Middle frontal gyrus (tissue), 1 donor: Measurements from ENCODE around the gene CLTCL1.
"Not testable (repeated sequence)": the region's sequence is repeated elsewhere in the genome, so short reads cannot be mapped to it uniquely, and the experiment has no call there.

Experiments
- DNase-seq: peaks from one replicate; pipeline ENCODE4 v3.0.0-alpha.2; 2015; ENCODE audit warnings: low spot score; ENCODE audit errors: extremely low spot score

The CLTCL1 gene

DNA sequence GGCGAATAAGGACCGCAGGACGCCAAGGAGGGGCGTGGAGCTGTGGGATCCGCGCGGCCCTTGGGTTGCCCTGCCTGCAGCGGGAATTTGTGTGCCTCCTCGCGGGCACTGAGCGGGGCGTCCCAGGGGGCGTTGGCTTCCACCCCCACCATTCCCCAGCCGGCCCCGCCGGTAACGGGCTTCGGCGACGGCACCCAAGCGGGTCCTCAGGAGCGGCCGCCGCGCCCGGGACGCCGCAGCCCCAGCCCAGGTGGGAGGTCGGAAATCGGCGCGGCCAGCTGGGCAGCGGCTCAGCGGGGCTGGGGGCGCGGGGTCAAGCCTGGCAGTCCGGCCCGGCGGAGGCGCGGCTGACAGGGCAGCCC is 320 bp downstream of the CLTCL1 start:
- DNase-seq, result no peak

DNA sequence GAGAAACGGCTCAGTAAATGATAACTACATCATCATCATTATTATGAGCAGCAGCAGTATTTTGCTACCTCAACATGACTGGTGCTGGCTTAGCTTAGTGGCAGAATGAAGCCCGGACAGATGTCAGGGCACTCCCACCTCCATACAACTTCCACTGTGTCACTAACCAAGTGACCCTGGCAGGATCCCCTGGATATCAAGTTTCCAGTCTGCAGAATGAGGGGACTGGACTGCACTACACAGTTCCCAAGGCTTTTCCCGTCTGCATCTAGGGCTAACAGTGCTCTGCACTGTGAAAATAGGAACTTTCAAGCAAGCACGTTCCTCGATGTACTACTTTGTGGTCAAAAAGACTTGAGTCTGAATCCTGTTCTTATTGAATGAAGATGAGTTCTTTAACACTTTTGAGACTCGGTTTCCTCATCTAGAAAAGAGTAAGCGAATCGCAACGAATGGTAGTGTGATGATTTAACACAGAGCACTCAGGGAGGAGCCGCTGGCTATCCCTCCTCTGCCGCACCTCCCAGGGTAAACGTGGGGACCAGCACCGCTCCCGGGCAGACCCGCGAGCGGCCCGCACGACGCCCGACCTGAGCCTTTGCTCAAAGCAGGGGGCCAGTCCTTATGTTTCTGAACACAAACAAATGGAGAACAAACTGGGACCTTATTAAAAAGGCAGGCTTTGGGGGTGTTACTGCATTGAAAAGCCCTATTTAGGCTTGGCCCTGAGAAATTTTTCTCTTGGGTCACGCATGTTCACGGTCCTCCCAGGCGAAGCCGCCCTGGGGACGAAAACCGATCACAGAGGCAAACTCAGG is 910 bp downstream of the CLTCL1 start:
- no peak for DNase-seq

DNA sequence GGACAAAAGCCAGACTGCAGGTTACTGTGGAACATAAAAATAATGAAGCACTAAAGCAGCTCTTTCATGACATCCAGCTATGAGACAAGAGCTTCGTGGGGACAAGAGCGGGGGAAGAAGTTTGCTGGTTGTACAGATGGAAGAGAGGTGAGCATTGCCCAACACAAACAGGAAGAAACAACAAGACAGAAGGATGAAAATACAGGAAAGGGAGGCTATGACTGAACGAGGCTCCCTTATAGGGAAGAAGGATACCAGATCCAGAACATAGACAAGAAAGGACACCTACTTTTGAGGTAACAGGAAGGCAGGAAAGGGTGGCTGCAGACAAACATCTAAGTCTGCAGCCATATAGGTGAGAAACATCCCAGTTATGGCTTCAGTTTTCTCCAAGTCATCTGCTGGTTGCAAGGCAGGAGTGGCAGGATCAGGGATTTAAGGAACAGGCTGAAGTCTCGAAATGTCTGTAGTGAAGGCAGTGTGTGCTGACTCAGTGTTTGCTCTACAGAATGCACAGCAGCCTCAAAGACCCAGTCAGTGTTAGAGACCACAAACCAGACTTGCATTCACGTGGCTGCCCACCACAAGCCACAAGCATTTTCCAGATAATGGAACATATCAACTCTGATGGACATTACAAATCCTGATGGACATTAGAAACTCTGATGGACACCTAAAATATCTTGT is 1.9 kb downstream of the CLTCL1 start:
- no peak for DNase-seq

GRCh38 chr22:19287889-19288288 is 3.6 kb downstream of the CLTCL1 start:
- no peak for DNase-seq

DNA sequence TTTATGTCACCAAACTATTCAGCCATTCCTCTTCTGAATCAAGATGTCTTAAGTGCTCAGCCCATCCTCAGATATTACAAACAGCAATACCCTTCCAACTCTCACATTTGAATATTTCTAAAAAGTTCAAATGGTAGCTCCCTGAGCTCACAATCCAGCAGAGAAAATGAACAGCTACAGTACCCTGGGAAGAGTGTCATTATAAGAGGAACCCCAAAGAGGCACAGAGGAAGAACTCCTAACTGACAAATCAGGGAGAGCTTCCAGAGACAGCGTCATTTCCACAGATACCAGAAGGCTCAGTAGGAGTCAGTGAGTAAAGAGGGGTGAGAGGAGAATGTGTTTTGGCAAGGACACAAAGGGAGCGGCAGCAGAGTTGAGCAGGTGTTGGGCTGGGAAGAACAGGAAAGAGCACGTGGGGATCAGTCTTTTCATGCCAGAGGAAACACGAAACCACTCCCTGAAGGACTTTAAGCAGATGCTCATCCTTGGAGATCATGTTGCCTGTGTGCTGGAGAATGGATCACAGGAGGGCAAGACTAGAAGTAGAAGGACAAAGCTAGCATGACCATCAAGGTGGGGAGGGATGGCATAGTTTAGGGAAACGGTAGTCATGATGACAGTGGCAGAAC is 4.3 kb downstream of the CLTCL1 start:
- DNase-seq, result no peak

GRCh38 chr22:19285831-19286230 is 5.7 kb downstream of the CLTCL1 start:
- no peak for DNase-seq

- not testable (repeated sequence) for DNase-seq
Observed at GRCh38 chr22:19279143-19279542, 12.4 kb downstream of the CLTCL1 start.

DNA sequence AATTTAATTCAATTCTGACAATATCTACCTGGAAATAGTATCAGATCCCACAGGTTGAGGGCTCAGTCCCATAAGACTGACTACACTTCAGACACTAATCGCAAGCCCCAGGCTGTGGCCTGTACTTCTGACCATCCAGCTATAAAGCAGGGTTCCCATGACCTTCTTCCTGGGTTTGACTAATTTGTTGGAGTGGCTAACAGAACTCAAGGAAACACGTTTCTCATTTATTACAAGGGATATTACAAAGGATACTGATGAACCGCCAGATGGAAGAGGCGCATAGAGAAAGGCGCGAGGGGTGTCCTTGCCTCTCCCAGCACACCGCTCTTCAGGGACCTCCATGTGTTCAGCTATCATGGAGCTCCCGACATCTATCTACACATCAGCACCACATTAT is 13.7 kb downstream of the CLTCL1 start:
- no peak for DNase-seq

DNA sequence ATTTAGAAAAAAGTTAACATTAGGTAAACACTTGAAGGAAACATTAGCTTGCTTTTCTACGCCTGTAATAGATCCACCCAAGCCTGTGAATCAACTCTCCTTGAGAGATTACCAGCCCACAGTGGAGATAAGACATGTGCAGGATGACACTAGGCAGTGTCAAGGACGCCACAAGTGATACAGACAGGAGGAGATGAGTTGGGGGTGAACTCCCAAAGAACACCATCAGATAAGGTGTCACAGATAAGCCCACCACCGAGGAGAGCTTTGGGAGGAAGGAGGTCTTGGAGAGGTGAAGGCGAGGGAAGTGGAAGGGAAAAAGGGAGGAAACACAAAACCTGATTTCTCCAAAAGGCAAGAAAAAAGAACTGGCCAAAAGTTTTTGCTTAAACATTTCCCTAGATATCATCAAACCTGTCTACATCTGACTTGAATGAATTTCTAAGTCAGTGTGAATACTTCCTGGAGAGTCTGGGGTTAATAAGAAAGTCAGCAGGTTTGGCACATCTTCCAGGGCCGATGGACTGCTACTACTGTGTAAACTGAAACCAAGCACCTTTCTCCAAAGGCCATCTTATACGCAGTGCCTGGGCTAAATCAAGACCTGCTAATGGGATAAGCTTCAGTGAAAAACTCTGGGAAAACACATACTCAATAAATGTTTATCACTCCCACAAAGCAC is 15.5 kb downstream of the CLTCL1 start:
- DNase-seq, result no peak

GRCh38 chr22:19275513-19275912 is 16.0 kb downstream of the CLTCL1 start:
- no peak for DNase-seq

DNA sequence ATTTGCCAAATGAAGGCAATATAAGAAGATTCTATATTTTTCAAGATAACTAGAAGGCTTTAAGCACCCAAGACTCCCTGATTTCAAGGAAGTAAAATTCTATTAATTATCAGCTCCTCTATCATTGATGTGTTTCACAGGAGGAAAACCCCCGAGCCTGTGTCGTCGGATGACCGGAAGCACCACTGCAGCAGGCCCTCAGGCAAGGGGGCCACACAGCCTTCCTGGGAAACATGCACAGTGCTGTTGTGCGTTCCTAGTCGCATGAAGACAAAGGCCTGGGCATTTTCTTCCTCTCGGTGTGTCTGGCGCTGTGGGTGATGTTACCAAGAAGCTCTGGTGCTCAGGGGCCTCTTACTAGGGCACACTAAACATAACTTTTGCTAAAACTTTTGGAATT is 16.4 kb downstream of the CLTCL1 start:
- DNase-seq, result no peak

DNA sequence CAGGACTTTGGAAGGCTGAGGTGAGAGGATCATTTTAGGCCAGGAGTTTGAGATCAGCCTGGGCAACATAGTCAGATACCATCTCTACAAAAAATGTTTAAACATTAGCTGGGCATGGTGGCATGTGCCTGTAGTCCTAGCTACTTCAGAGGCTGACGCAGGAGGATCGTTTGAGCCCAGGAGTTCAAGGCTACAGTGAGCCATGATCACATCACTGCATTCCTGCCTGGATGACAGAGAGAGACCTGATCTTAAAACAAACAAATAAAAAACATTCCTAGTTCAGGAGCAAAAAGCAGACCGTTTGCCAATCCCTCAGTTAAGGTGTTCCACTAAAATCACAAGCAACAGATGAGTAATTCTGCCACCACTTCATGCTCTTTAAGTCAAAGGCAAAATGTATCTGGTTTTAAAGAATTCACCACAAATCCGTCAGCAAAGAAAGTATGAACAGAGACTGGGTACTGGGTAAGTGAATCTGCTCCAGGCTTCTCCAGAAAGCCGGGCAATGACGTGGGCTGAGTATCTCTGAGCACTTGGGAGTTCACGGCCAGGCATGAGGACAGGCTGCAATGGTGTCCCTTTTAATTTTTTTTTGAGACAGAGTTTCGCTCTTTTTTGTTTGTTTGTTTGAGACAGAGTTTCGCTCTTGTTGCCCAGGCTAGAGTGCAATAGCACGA is 19.5 kb downstream of the CLTCL1 start:
- no peak for DNase-seq

GRCh38 chr22:19271273-19271855 is 20.2 kb downstream of the CLTCL1 start:
- DNase-seq, result no peak

GRCh38 chr22:19270873-19271272 is 20.6 kb downstream of the CLTCL1 start:
- DNase-seq, result no peak

DNA sequence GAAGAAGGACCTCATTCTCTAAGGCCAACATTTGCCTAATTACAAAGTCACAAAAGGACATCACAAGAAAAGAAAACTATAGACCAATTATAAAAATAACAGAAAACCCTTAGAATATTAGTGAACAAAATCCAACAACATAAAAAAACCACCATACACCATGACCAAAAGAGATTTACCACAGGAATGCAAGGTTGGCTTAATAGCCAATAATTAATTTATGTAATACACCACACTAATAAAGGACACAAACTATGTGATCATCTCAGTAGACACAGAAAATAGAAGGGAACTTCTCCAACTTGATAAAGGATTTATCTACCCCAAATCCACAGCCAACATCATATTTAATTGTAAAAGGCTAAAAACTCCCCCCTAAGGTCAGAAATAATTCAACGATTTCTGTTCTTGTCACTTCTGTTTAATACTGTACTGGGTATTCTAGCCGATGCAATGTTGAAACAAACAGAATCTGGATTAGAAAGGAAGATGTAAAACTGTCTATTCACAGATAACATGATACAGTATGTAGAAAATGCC is 24.9 kb downstream of the CLTCL1 start:
- DNase-seq, result no peak

- DNase-seq, result no peak
Observed at GRCh38 chr22:19265779-19266178, 25.7 kb downstream of the CLTCL1 start.

DNA sequence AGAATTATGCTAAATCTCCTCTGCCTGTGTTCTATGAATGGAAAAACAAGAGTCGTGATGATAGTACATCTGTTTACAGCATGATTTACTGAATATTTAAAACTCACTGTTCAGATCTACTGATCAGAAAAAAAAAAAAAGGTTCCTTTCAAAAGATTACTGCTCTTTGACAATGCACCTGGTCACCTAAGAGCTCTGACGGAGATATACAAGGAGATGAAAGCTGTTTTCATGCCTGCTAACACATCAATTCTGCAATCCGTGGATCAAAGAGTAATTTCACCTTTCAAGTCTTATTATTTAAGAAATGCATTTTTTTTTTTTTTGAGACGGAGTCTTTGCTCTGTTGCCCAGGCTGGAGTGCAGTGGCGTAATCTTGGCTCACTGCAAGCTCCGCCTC is 30.7 kb downstream of the CLTCL1 start:
- no peak for DNase-seq

- DNase-seq, result no peak
Observed at GRCh38 chr22:19260194-19260593, 31.3 kb downstream of the CLTCL1 start.

- DNase-seq, result not testable (repeated sequence)
Observed at GRCh38 chr22:19258968-19259288, 32.6 kb downstream of the CLTCL1 start.

- DNase-seq, result no peak
Observed at GRCh38 chr22:19258371-19258770, 33.1 kb downstream of the CLTCL1 start.

GRCh38 chr22:19256362-19256761 is 35.2 kb downstream of the CLTCL1 start:
- not testable (repeated sequence) for DNase-seq
